Heart left ventricle (tissue), 13 donors: ENCODE results near the gene ARHGAP29.

Experiments used
- CTCF ChIP-seq, 12 donors: fragments of 200-600 bp; sonication (generic) in 4 of 12; IDR thresholded peaks; one replicate each; pipeline versions ENCODE4 v1.5.0 to v1.8.0; 2018 to 2022; ENCODE audit warnings: antibody characterized with exemption in 12 of 12, mild to moderate bottlenecking in 5 of 12
- POLR2A ChIP-seq, 2 donors: fragments of 450-650 bp; IDR thresholded peaks; one replicate each; pipeline ENCODE4 v1.6.1; 2017; ENCODE audit warnings: antibody characterized with exemption in 2 of 2, mild to moderate bottlenecking in 2 of 2, moderate library complexity in 2 of 2
- donor health status: ischemic (EF 13 %, LVEDD 7.1; RV severe dilation, severe dysfunction).
- donor health status: DM: no; HTN: yes; CAD: no.
- donor health status: DM: no; HTN: no; CAD: no.
- donor health status: ischemic (EF 25% LVEDD 6.9; RV normal size, moderate dysfunction).
- donor health status: ischemic (EF 25% LVEDD 5.7; RV mildly dilated, moderate dysfunction).
- donor health status: ischemic (EF 35%, LVEDD 5.7; RV mildly dilated, moderate dysfunction).
- donor health status: nonischemic (EF 11% LVEDD 7.7; RV severe dilation, severe dysfunction).
- donor health status: DM: yes; HTN: yes; CAD: no.
- donor health status: PGD.
- donor health status: ischemic (EF 29% LVEDD 5.4; RV normal size, mild dysfunction).
- donor health status: nonischemic (EF 23%, LVEDD 6.1; RV moderate dilation, normal function).

- TF ChIP-seq POLR2A (IDR thresholded peaks at IDR 0.05) (no peak), CTCF (IDR thresholded peaks at IDR 0.05) (no peak)
Observed at GRCh38 chr1:94269921-94270320, 32.5 kb upstream of the ARHGAP29 start.
